ENCODE data around the gene TPRG1.

Gene TPRG1

DNA sequence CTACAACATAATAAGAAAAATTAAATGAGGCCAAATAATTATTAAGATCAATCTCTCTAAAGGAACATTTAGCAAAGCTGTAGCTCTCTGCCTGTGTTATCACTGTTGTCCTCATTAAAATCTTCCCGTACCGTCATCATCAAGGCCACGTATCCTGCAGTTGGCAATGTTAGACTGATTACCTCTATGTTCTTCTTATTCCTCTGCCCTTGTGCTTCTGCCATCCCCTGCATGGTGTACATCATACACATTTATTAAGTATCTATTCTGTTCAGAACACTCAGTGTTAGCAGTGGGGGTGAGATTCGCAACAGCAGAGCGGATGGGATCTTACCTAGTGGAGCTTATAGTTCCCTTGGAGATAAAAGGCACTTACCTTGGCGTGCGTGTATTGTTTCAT lies 12.8 kb downstream of the TPRG1 start:
- TF ChIP-seq GATA3 (IDR thresholded peaks at IDR 0.05; ENCODE audit: low read depth, low read length): no peak
- TF ChIP-seq GATA2 (IDR thresholded peaks at IDR 0.05; ENCODE audit: low read depth, low read length): no peak

DNA sequence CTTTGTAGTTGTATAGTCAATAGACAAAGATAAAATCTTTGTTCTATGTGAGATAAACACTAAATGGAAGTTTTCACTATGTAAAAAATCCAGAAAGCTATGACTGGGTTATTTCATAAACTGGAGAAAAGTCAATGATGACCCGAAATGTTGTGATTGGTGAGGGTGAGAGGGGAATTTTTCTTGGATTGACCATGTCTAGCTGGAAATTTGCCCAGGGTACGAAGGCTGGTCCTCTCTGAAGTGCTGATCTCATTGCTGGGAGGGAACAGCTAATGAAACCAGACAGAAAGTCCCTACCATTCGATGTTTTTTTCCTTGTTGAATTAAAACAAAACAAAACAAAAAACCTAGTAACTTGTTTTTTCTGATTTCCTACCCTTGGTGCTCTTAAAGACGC lies 14.3 kb downstream of the TPRG1 start:
- TF ChIP-seq GATA2 (IDR thresholded peaks at IDR 0.05; ENCODE audit: low read depth, low read length) (no peak), GATA3 (IDR thresholded peaks at IDR 0.05; ENCODE audit: low read depth, low read length) (no peak)

DNA sequence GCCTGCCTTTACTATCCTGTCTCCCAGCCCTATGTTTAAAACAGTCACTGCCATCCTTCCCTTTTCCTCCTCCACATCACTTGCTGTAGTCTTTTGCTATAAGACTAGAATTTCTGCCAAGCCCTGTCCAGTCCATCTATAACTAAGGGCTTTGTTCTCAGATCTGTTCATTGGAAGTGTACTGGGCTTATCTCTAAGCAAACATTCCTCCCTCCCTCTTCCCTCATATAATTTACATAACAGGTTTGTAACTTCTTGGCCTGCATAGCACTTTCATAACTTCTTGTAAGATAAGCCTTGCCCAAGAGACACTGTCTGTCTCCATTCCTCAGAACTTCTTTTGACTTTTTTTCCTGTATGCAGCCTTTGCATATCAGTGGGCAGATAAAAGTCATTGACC lies 16.7 kb downstream of the TPRG1 start:
- TF ChIP-seq GATA2 (IDR thresholded peaks at IDR 0.05; ENCODE audit: low read depth, low read length) (no peak), GATA3 (IDR thresholded peaks at IDR 0.05; ENCODE audit: low read depth, low read length) (no peak)

DNA sequence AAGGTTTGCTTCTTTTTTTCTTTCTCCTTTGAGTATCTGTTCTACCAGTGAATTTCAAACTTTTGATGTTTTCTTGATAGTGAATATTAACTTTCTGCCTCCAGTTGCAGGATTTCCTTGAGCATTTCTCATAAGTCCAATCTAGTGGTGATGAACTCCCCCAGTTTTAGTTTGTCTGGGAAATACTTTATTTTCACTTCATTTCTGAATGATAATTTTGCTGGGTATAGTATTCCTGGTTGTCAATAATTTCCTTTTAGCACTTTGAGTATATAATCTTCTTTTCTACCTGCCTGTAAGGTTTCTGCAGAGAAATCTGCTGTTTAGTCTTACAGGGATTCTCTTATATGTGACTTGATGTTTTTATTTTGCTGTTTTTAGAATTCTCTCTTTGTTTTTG lies 21.0 kb downstream of the TPRG1 start:
- TF ChIP-seq GATA3 (IDR thresholded peaks at IDR 0.05; ENCODE audit: low read depth, low read length): no peak
- no peak for TF ChIP-seq GATA2 (IDR thresholded peaks at IDR 0.05; ENCODE audit: low read depth, low read length)

DNA sequence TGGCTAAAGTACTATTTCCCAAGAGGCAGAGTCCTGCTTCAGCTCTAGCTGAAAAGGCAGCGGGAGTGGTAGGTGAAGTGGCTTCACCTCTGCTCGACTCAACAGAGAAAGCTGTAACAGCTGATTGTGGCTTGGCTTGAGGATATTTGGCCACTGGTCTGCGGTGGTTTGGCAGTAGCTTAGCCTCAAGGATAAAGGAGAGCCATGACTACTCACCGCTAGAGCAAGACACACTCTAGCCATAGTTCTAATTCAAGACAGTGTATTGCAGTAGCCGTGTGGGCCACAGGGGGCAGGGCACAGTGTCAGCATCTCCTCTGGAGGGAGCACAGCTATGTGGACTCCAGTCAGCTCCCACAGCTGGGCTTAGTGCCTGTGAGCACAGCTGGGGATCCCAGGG lies 23.5 kb downstream of the TPRG1 start:
- no peak for TF ChIP-seq GATA2 (IDR thresholded peaks at IDR 0.05; ENCODE audit: low read depth, low read length)

DNA sequence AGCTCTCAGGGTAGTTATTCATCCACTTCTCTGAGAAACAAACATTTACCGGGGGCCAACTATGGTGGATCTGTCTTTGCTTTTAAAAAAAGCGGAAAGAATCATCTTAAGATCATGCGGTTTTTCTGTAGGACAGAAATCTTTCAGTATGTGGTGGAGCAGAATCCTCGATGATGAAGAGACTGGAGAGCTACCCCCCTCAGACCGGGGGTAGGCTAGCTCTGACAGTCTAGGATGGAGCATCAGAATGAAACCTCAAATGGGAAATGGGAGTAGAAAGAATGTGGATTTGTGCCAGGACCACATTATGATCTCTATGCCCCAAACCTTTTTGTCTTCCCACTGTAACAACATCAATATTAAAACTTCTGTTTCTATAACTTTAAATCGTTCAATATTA lies 30.3 kb downstream of the TPRG1 start:
- TF ChIP-seq GATA3 (IDR thresholded peaks at IDR 0.05; ENCODE audit: low read depth, low read length) (no peak), GATA2 (IDR thresholded peaks at IDR 0.05; ENCODE audit: low read depth, low read length) (no peak)

DNA sequence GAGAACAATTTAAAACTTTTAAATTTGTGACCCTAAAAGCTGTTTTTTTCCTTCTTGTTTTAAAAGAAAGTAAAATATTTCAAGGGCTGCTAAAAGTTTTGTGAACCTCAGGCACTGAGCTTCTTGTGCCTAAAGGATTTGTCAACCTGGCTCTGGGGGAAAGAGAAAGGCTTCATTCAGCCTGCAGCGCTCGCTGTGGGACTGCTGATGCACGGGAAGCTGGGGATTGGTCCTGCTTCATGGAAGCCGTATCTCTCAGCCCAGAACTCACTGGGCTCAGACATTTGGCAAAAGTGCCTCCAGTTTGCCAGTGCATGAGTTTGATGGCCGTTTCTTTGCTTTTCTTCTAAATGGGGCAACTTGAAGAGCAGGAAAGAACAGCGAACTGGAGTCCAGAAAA lies 30.8 kb downstream of the TPRG1 start:
- TF ChIP-seq GATA2 (IDR thresholded peaks at IDR 0.05; ENCODE audit: low read depth, low read length) (no peak), GATA3 (IDR thresholded peaks at IDR 0.05; ENCODE audit: low read depth, low read length) (no peak)

DNA sequence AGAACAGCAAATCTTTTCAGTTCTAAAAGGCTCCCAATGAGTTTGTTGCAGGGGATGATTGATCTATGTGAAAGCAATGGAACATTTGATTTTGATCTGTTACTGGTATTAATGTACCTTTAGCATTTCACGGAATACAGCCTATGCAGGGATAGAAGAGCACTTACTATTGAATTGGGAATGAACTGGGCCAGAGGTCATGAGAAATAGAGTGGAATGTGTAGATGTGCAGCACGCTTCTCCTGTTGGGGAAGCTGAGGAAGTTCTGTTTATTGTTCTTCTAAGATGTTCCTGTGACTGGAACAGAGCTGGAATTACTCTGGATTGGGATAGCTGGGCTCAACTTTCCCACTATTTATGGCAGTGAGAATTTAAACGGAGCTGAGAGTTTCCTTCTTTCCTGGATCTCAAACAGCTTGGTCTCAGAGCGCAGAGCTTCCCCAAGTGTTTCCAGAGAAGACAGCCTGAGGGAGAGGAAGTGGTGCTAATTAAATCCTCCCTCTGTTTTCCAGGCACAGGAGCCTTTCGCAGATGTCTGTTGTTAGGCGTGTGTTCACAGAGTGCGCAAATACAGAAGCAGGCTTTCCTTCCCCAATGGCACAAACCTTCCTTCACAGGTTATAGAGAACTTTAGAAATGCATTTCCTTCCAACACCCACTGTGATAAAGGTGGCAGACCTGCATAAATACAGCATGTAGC lies 32.5 kb downstream of the TPRG1 start:
- TF ChIP-seq GATA2 (IDR thresholded peaks at IDR 0.05; ENCODE audit: low read depth, low read length) (no peak), GATA3 (IDR thresholded peaks at IDR 0.05; ENCODE audit: low read depth, low read length) (no peak)

DNA sequence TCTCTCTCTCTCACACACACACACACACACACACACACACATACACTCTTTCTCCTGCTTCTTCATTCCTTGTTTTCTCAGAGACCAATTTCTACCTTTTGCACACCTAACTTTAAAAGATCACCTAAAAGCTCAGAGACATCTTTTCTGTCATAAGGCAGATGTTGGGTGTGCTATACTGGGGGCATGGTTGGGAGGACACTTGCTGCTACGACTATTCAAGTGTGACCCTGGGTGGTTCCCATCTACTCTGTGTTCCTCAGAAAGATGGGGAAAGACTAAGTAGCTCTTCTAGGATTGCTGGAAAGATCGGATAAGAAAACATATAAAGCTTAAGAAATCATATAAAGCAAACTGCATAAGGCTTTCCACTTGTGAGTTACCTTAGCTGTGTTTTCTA lies 33.2 kb downstream of the TPRG1 start:
- TF ChIP-seq GATA2 (IDR thresholded peaks at IDR 0.05; ENCODE audit: low read depth, low read length): no peak
- no peak for TF ChIP-seq GATA3 (IDR thresholded peaks at IDR 0.05; ENCODE audit: low read depth, low read length)

DNA sequence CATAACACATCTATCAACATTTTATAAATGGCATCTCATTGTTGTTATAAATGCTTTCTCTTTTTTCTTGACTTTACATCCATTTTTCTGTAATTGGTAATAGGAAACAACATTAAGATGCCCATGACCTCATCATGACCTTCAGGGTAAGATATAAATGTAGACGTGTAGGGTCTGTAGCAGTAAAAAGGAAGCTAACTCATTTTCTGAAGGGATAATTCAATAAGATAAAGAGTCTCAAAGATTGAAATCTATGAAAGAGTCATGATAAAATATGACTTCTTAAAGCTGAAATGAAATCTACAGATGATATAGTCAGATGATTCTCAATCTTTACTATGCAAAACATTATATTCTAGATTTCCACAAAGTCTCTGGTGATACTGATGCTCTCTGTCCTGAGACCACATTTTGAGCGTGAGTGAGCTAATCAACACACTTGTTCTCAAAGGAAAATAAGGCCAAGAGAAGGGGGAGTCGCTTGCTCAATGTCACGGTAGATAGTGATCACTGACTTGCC lies 38.5 kb downstream of the TPRG1 start:
- TF ChIP-seq GATA3 (IDR thresholded peaks at IDR 0.05; ENCODE audit: low read depth, low read length) (no peak), GATA2 (IDR thresholded peaks at IDR 0.05; ENCODE audit: low read depth, low read length) (no peak)

DNA sequence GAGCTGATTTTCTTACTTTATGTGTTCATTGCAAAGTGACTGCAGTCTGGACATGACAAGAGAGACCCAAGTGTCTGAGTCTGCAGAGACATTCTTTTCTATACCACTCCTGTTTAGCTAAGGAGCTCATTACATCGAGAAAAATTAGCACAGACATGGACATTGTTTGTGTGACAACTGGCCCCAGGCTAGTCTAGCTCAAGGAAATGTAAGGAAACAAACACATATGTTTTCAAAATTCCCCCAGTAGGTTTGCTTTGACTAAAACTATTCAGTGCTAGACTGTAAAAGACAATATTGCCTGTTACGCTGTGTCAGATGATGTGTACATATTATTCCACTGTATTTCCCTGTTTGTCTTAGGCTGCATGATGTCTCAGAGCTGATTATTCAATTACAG lies 40.9 kb downstream of the TPRG1 start:
- TF ChIP-seq GATA3 (IDR thresholded peaks at IDR 0.05; ENCODE audit: low read depth, low read length): no peak
- TF ChIP-seq GATA2 (IDR thresholded peaks at IDR 0.05; ENCODE audit: low read depth, low read length): no peak

DNA sequence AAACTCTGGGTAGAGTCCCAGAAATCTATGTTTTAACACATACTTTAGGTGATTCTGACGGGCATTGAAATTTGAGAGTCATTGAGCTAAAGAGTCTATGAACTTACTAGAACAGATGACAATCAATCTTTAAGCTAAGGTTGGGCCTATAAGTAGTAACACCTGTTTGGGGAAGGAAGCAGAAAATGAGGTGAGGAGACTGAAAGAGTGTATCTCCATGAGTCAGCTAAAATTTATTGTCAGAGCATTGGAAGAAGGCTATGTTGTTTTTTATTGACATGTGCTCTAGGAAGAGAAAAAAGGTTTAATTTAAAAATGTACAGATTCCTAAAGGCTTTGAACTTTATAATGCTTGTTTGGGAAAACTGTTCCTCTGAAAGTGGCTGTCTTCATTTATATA lies 42.9 kb downstream of the TPRG1 start:
- TF ChIP-seq GATA3 (IDR thresholded peaks at IDR 0.05; ENCODE audit: low read depth, low read length): no peak
- no peak for TF ChIP-seq GATA2 (IDR thresholded peaks at IDR 0.05; ENCODE audit: low read depth, low read length)

DNA sequence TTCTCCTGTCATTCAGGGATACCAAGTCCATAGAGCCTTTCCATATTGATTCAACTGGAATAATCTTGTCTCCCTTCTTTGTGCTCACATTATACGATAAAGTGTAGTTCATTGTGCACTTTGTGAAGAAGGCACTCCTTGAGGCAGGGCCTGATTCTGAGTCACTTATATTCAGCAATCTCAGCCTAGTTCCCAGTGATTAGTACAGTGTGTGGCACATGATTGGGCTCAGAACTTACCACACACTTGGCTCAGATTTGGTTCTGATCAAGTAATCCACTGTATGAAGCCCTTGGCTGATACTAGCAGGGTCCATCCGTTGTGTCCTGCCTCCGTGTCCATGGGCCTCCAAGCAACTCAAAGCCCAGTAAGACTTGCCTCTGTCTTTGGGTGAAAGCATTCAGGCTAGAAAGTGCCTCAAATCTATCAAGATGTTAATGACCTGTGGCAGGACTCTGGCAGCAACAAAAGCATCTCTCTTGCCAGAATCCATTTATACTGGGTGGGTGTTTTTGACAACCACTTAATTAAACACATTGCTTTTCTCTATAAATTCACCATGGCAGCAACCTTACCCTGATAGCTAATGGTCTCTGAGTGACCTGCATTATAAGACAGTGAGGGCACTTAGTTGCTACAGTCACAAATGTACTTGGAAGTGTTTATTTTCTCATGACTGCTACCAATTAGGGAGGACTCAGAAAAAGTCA lies 51.3 kb downstream of the TPRG1 start:
- no peak for TF ChIP-seq GATA2 (IDR thresholded peaks at IDR 0.05; ENCODE audit: low read depth, low read length)
- no peak for TF ChIP-seq GATA3 (IDR thresholded peaks at IDR 0.05; ENCODE audit: low read depth, low read length)

DNA sequence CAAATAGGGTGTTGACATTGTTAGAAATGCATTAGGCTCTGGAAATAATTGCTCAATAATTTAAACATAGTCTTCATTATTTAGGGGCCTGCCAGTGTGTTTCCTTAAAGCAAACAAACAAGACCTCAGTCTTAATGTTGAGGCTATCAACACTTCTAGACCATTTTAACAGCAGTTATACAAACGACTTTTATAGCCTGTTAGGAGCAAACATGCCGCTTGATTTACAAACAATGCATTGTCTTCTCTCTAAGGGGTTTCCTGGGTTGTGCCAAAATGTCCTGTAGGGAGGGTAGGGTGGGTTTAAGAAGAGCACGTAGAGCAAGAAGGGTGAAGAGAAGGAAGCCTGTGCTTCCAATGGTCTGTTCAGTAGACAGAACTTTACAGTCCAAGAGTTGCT lies 53.7 kb downstream of the TPRG1 start:
- TF ChIP-seq GATA3 (IDR thresholded peaks at IDR 0.05; ENCODE audit: low read depth, low read length): no peak
- TF ChIP-seq GATA2 (IDR thresholded peaks at IDR 0.05; ENCODE audit: low read depth, low read length): no peak

DNA sequence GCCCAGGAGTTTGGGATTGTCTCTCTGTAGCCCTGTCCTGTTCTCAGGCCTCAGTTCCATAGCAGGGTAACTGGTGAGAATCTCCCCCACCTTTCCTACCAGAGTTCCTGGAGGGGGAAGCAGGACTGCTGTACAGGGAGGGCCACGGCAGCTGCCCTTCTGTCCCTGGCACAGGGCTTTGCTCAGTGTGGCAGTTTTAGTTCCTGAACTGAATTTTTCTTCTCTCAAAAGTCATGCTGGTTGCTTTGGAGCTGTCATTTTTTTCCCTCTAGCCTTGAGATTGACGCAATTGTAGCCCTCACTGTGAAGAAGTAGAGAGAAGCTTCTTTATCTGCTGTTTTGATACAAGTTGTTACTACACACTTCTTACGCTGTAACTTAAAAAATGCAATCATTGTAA lies 55.5 kb downstream of the TPRG1 start:
- TF ChIP-seq GATA3 (IDR thresholded peaks at IDR 0.05; ENCODE audit: low read depth, low read length): no peak
- no peak for TF ChIP-seq GATA2 (IDR thresholded peaks at IDR 0.05; ENCODE audit: low read depth, low read length)

Data from SH-SY5Y (cell line).